Suprapubic skin (tissue), 4 donors: Measurements from ENCODE around the gene TPRN. TPM values are rescaled to one million over a fixed set of nuclear protein-coding genes. Genes with fewer than 3 reads are reported as not detected.

Experiments used
- DNase-seq, 2 donors: peaks; one replicate each; pipeline ENCODE4 v3.0.0-alpha.2; 2019; ENCODE audit warnings: low spot score in 2 of 2
- H3K27ac ChIP-seq: fragments of 200-600 bp; sonication (generic); one replicate; pipeline ENCODE4 v1.5.1; 2019
- H3K27me3 ChIP-seq: fragments of 200-600 bp; sonication (generic); one replicate; pipeline ENCODE4 v1.5.1; 2019
- H3K36me3 ChIP-seq: fragments of 200-600 bp; sonication (generic); one replicate; pipeline ENCODE4 v1.5.1; 2019
- H3K4me1 ChIP-seq: fragments of 200-600 bp; sonication (generic); one replicate; pipeline ENCODE4 v1.5.1; 2019
- H3K4me3 ChIP-seq: fragments of 200-600 bp; sonication (generic); one replicate; pipeline ENCODE4 v1.5.1; 2019; ENCODE audit warnings: mild to moderate bottlenecking
- H3K9me3 ChIP-seq: fragments of 200-600 bp; sonication (generic); one replicate; pipeline ENCODE4 v1.5.1; 2019
- EP300 ChIP-seq: sonication (generic); formaldehyde crosslinking; IDR thresholded peaks from one replicate; pipeline ENCODE4 v1.6.1; 2017; ENCODE audit warnings: antibody characterized with exemption
- POLR2A ChIP-seq, 2 donors: fragments of 450-650 bp; IDR thresholded peaks; one replicate each; pipeline ENCODE4 v1.6.1; 2017; ENCODE audit warnings: antibody characterized with exemption in 2 of 2, mild to moderate bottlenecking in 2 of 2, moderate library complexity in 2 of 2
- POLR2AphosphoS5 ChIP-seq, 3 donors: sonication (generic); formaldehyde crosslinking; IDR thresholded peaks; one replicate each; pipeline ENCODE4 v1.6.1; 2017; ENCODE audit warnings: antibody characterized with exemption in 3 of 3
- WGBS: methylation state at CpG from one replicate; pipeline ENCODE4 v1.1.5; 2018; 5-methylcytosine and 5-hydroxymethylcytosine counted together
- total RNA-seq, 4 donors: library from RNA; depleted of rRNA; stranded (reverse); fragments of >200 nt; gene quantifications; one replicate each; pipeline ENCODE4 v1.1.0, GENCODE V29; 2016
- TF ChIP-seq, protein P1 (sequence below), 2 donors: fragments of 200-600 bp in 1 of 2; fragments of 450-650 bp in 1 of 2; sonication (generic) in 1 of 2; IDR thresholded peaks; one replicate each; pipeline ENCODE4 v1.5.1; 2016 to 2019; ENCODE audit warnings: antibody characterized with exemption in 2 of 2, mild to moderate bottlenecking in 1 of 2, moderate library complexity in 1 of 2

TPRN gene
- total RNA-seq, 4 donors from 2014 or later: 12.6 to 23.6 (median 18.7) TPM

- 92% methylated on average over 29 of the region's 48 CpGs for WGBS
- no peak overlapping the region for H3K4me3 ChIP-seq
- H3K27me3 ChIP-seq: no peaks in the 10 kb centered on the region
- no peak overlapping the region for H3K27ac ChIP-seq
- H3K36me3 ChIP-seq: peaks cover 65% of the 10 kb centered on the region
- peaks cover 35% of the 10 kb centered on the region for H3K4me1 ChIP-seq
- DNase-seq: no peak
- H3K9me3 ChIP-seq: no peaks in the 10 kb centered on the region
- TF ChIP-seq POLR2A (IDR thresholded peaks at IDR 0.05) (no peak), POLR2AphosphoS5 (IDR thresholded peaks at IDR 0.05) (no peak), EP300 (no peak)
- TF ChIP-seq, protein P1, sequence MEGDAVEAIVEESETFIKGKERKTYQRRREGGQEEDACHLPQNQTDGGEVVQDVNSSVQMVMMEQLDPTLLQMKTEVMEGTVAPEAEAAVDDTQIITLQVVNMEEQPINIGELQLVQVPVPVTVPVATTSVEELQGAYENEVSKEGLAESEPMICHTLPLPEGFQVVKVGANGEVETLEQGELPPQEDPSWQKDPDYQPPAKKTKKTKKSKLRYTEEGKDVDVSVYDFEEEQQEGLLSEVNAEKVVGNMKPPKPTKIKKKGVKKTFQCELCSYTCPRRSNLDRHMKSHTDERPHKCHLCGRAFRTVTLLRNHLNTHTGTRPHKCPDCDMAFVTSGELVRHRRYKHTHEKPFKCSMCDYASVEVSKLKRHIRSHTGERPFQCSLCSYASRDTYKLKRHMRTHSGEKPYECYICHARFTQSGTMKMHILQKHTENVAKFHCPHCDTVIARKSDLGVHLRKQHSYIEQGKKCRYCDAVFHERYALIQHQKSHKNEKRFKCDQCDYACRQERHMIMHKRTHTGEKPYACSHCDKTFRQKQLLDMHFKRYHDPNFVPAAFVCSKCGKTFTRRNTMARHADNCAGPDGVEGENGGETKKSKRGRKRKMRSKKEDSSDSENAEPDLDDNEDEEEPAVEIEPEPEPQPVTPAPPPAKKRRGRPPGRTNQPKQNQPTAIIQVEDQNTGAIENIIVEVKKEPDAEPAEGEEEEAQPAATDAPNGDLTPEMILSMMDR (IDR thresholded peaks at IDR 0.05): no peak
These were observed 15.5 kb downstream of the TPRN start for GRCh38 chr9:137184881-137185660.

GRCh38 chr9:137183980-137184595 lies 16.5 kb downstream of the TPRN start:
- Histone ChIP-seq H3K27me3 (no peaks in the 10 kb centered on the region), H3K27ac (no peak overlapping the region), H3K4me3 (no peak overlapping the region), H3K4me1 (peaks cover 25% of the 10 kb centered on the region), H3K9me3 (no peaks in the 10 kb centered on the region), H3K36me3 (peaks cover 72% of the 10 kb centered on the region)
- no peak for TF ChIP-seq EP300
- no peak for DNase-seq
- whole genome bisulfite sequencing: 89% methylated on average over 27 of the region's 27 CpGs

- WGBS: 90% methylated on average over 16 of the region's 17 CpGs
- DNase-seq: no peak
- Histone ChIP-seq H3K36me3 (peaks cover 84% of the 10 kb centered on the region), H3K4me1 (peaks cover 20% of the 10 kb centered on the region), H3K4me3 (no peak overlapping the region), H3K9me3 (no peaks in the 10 kb centered on the region), H3K27me3 (no peaks in the 10 kb centered on the region), H3K27ac (no peak overlapping the region)
- TF ChIP-seq POLR2AphosphoS5 (IDR thresholded peaks at IDR 0.05) (no peak), EP300 (no peak), POLR2A (IDR thresholded peaks at IDR 0.05) (no peak)
- TF ChIP-seq, protein P1 (IDR thresholded peaks at IDR 0.05): no peak
These were observed 17.7 kb downstream of the TPRN start for GRCh38 chr9:137182836-137183235.

GRCh38 chr9:137181680-137182079 lies 18.9 kb downstream of the TPRN start:
- Histone ChIP-seq H3K9me3 (no peaks in the 10 kb centered on the region), H3K4me3 (no peak overlapping the region), H3K27me3 (no peaks in the 10 kb centered on the region), H3K27ac (no peak overlapping the region), H3K36me3 (peaks cover 91% of the 10 kb centered on the region), H3K4me1 (peaks cover 11% of the 10 kb centered on the region)
- TF ChIP-seq, protein P1 (IDR thresholded peaks at IDR 0.05): no peak
- no peak for TF ChIP-seq POLR2A (IDR thresholded peaks at IDR 0.05)
- no peak for TF ChIP-seq EP300
- no peak for TF ChIP-seq POLR2AphosphoS5 (IDR thresholded peaks at IDR 0.05)
- no peak for DNase-seq
- 93% methylated on average over 16 of the region's 22 CpGs for WGBS

- H3K4me1 ChIP-seq: peaks cover 3% of the 10 kb centered on the region
- H3K27me3 ChIP-seq: no peaks in the 10 kb centered on the region
- H3K27ac ChIP-seq: no peak overlapping the region
- no peak overlapping the region for H3K4me3 ChIP-seq
- WGBS: no CpG with 5 or more reads among the region's 20 CpGs
- no peak for DNase-seq
- H3K36me3 ChIP-seq: peaks cover 83% of the 10 kb centered on the region
- no peaks in the 10 kb centered on the region for H3K9me3 ChIP-seq
- TF ChIP-seq POLR2AphosphoS5 (IDR thresholded peaks at IDR 0.05) (no peak), EP300 (no peak), POLR2A (IDR thresholded peaks at IDR 0.05) (no peak)
- TF ChIP-seq, protein P1 (IDR thresholded peaks at IDR 0.05): no peak
These were observed 20.1 kb downstream of the TPRN start for GRCh38 chr9:137180491-137180890.
